ENCODE results near the gene SH3RF2.

- TF ChIP-seq SP1 (IDR thresholded peaks at IDR 0.05) (no peak), EGR1 (IDR thresholded peaks at IDR 0.05; ENCODE audit: low read depth in 2 of 2) (no peak), CTCF (IDR thresholded peaks at IDR 0.05; ENCODE audit: low read depth, low read length, missing input control) (no peak), REST (IDR thresholded peaks at IDR 0.05) (no peak), RAD21 (IDR thresholded peaks at IDR 0.05) (no peak), MAX (IDR thresholded peaks at IDR 0.05) (no peak)
These were observed 167.2 kb downstream of the SH3RF2 start for GRCh38 chr5:146103594-146103993.

Data from liver (tissue), 3 donors.